K562 (cell line): Measurements from ENCODE around the gene ACVR2B. TPM values are rescaled to one million over a fixed set of nuclear protein-coding genes. Genes with fewer than 3 reads are reported as not detected.

Experiments used
- ATAC-seq: fragments of 200-7000 bp; cut with Tn5 transposase; 3 replicates; pipeline ENCODE4 v1.9.1; 2020; ENCODE audit warnings: moderate library complexity
- Bru-seq: library from RNA; stranded (reverse); fragments of 400-500 nt; gene quantifications from one replicate; lab custom pipeline; 2021; lab: Mats Ljungman, UMichigan
- BruChase-seq, 2 experiments: library from RNA; stranded (reverse); fragments of 400-500 nt; gene quantifications; one replicate each; lab custom pipeline; 2021; lab: Mats Ljungman, UMichigan
- BruUV-seq: library from RNA; stranded (reverse); fragments of 400-500 nt; replicated peaks from 2 replicates; lab custom pipeline; 2021; lab: Mats Ljungman, UMichigan
- CTCF ChIA-PET: fragments of 300-600 bp; formaldehyde crosslinking; extraction: SDS; loops from one replicate; lab custom pipeline; 2021; ENCODE audit warnings: low intra/inter-chr PET ratio; lab: Yijun Ruan, JAX
- POLR2A ChIA-PET: fragments of 300-600, 350-650 bp; sonication (Branson Sonifier 250); formaldehyde crosslinking; extraction: SDS; loops from one replicate; lab custom pipeline; 2021; ENCODE audit warnings: antibody characterized with exemption, inconsistent platforms; lab: Yijun Ruan, JAX
- DNase-seq, 4 experiments: peaks; one replicate each; pipeline versions ENCODE4 v3.0.0 to v3.0.0-alpha.2; 2011 to 2018; ENCODE audit warnings: low spot score in 3 of 4, mixed read lengths in 3 of 4; ENCODE audit errors: extremely low read depth in 1 of 4
- FAIRE-seq: peaks from 2 replicates; lab custom pipeline; 2011; peaks lifted over from hg19 to GRCh38; lab: Jason Lieb, UNC
- H2AFZ ChIP-seq: 2 replicates; pipeline ENCODE4 v1.6.0; 2011; ENCODE audit warnings: low read depth, low read length, control low read depth, inconsistent platforms
- H3K27ac ChIP-seq: fragments of 200-600 bp; 3 replicates; pipeline ENCODE4 v1.8.0; 2011; ENCODE audit warnings: low read depth, mild to moderate bottlenecking, control low read depth, inconsistent platforms, low read length, moderate library complexity, mixed read lengths; ENCODE audit errors: extremely low read depth
- H3K27me3 ChIP-seq, 2 experiments: fragments of 300-600 bp in 1 of 2; 2 replicates in 1 of 2; 3 replicates in 1 of 2; pipeline versions ENCODE4 v1.6.0 to v1.8.0; 2011; ENCODE audit warnings: inconsistent platforms in 2 of 2, low read length in 2 of 2, mild to moderate bottlenecking in 1 of 2, mixed read lengths in 1 of 2, moderate library complexity in 1 of 2; ENCODE audit not compliant: control insufficient read depth in 2 of 2, insufficient read depth in 2 of 2
- H3K36me3 ChIP-seq: fragments of 300-600 bp; 3 replicates; pipeline ENCODE4 v1.8.0; 2011; ENCODE audit warnings: mild to moderate bottlenecking, low read length, inconsistent platforms; ENCODE audit not compliant: control insufficient read depth, insufficient read depth
- H3K4me1 ChIP-seq, 2 experiments: fragments of 200-600 bp in 1 of 2; replicated peaks in 1 of 2; 2 replicates in 1 of 2; 3 replicates in 1 of 2; pipeline versions ENCODE4 v1.5.1 to v1.8.0; 2011; ENCODE audit warnings: inconsistent platforms in 2 of 2, low read length in 2 of 2, mild to moderate bottlenecking in 1 of 2, mixed read lengths in 1 of 2, moderate library complexity in 1 of 2; ENCODE audit not compliant: control insufficient read depth in 2 of 2, insufficient read depth in 2 of 2
- H3K4me2 ChIP-seq: 2 replicates; pipeline ENCODE4 v1.6.1; 2011; ENCODE audit warnings: low read length, control low read depth, inconsistent platforms, mixed read lengths; ENCODE audit not compliant: insufficient read depth
- H3K4me3 ChIP-seq: fragments of 200-600 bp; sonication (generic), shearing (Covaris generic); 2 replicates; pipeline ENCODE4 v1.5.1; 2016; ENCODE audit warnings: control low read depth, inconsistent platforms
- H3K79me2 ChIP-seq: fragments of 200-600 bp; 3 replicates; pipeline ENCODE4 v1.8.0; 2011; ENCODE audit warnings: low read length, inconsistent platforms; ENCODE audit not compliant: control insufficient read depth, insufficient read depth
- H3K9ac ChIP-seq, 2 experiments: 2 replicates each; pipeline versions ENCODE4 v1.6.0 to v1.6.1; 2011; ENCODE audit warnings: low read depth in 2 of 2, low read length in 2 of 2, control low read depth in 1 of 2, inconsistent platforms in 1 of 2, mild to moderate bottlenecking in 1 of 2, mixed read lengths in 1 of 2; ENCODE audit not compliant: insufficient read depth in 1 of 2
- H3K9me1 ChIP-seq: one replicate; pipeline ENCODE4 v1.6.0; 2011; ENCODE audit warnings: inconsistent platforms, mild to moderate bottlenecking, low read length, moderate library complexity; ENCODE audit not compliant: control insufficient read depth, insufficient read depth
- H3K9me3 ChIP-seq: replicated peaks from 2 replicates; pipeline ENCODE4 v1.5.1; 2011; ENCODE audit warnings: low read depth, low read length, inconsistent platforms; ENCODE audit not compliant: control insufficient read depth, insufficient read depth
- H4K20me1 ChIP-seq: replicated peaks from 2 replicates; pipeline ENCODE4 v1.6.1; 2011; ENCODE audit warnings: low read length, inconsistent platforms, mixed read lengths; ENCODE audit not compliant: control insufficient read depth, insufficient read depth
- CCNT2 ChIP-seq: IDR thresholded peaks from 2 replicates; pipeline ENCODE4 v1.6.1; 2011; ENCODE audit warnings: borderline replicate concordance, low read depth, mild to moderate bottlenecking, moderate library complexity, mixed read lengths, low read length; ENCODE audit not compliant: insufficient read length; ENCODE audit errors: extremely low read depth
- FOXP1 ChIP-seq: sonication (generic); formaldehyde crosslinking; IDR thresholded peaks from 2 replicates; pipeline ENCODE4 v1.8.0; 2022; ENCODE audit warnings: mild to moderate bottlenecking, missing genetic modification reagents
- GTF2B ChIP-seq: IDR thresholded peaks from 2 replicates; pipeline ENCODE4 v1.6.1; 2011; ENCODE audit not compliant: insufficient read length; ENCODE audit errors: extremely low read depth
- HNRNPH1 ChIP-seq: fragments of 200-400 bp; formaldehyde crosslinking; optimal IDR thresholded peaks from 2 replicates; pipeline ENCODE3; 2017; ENCODE audit warnings: low read depth, mild to moderate bottlenecking, low read length, moderate library complexity
- PPARD ChIP-seq: fragments of 250-450 bp; sonication (Bioruptor Pico); IDR thresholded peaks from 2 replicates; pipeline ENCODE4 v1.8.0; 2022; ENCODE audit warnings: inconsistent platforms, mild to moderate bottlenecking, moderate library complexity
- SPI1 ChIP-seq: IDR thresholded peaks from 2 replicates; pipeline ENCODE4 v1.6.1; 2011; ENCODE audit warnings: low read depth, low read length, control low read depth, borderline replicate concordance
- ZNF324 ChIP-seq: fragments of 250-450 bp; sonication (Bioruptor Pico); IDR thresholded peaks from 2 replicates; pipeline ENCODE4 v1.4.0; 2020; ENCODE audit warnings: mild to moderate bottlenecking
- ZNF41 ChIP-seq: fragments of 250-450 bp; sonication (Bioruptor Pico); conservative IDR thresholded peaks from 2 replicates; pipeline ENCODE4 v1.4.0; 2020; ENCODE audit warnings: mild to moderate bottlenecking
- ZNF445 ChIP-seq: fragments of 250-450 bp; sonication (Bioruptor Pico); IDR thresholded peaks from 2 replicates; pipeline ENCODE4 v1.4.0; 2020; ENCODE audit warnings: low read depth, mild to moderate bottlenecking, moderate library complexity
- ZNF830 ChIP-seq: fragments of 250-450 bp; sonication (Bioruptor Pico); IDR thresholded peaks from 2 replicates; pipeline ENCODE4 v1.5.0; 2021; ENCODE audit warnings: mild to moderate bottlenecking
- WGBS: fragments of 100-300 bp; shearing (Covaris generic); methylation state at CpG from one replicate; pipeline ENCODE4 v1.1.6; 2016; ENCODE audit warnings: low coverage, mixed read lengths; ENCODE audit not compliant: insufficient coverage; ENCODE audit errors: missing lambda C conversion rate; 5-methylcytosine and 5-hydroxymethylcytosine counted together
- in situ Hi-C: fragments of 300-500 bp; cut with MboI; formaldehyde crosslinking; loops from 4 replicates; pipeline ENCODE4 v1.15.0; 2018; ENCODE audit warnings: inconsistent platforms, mixed read lengths
- intact Hi-C: fragments of 100-400 bp; cut with micrococcal nuclease; formaldehyde crosslinking; loops from 2 replicates; pipeline ENCODE4 v1.14.2; 2022
- long read RNA-seq, 3 experiments: library from polyadenylated mRNA in 2 of 3; library from RNA in 1 of 3; unstranded in 2 of 3; stranded (forward) in 1 of 3; transcript quantifications; one replicate each; pipeline ENCODE4 v2.0.0, GENCODE V29; 2019 to 2022
- polyA minus RNA-seq, 3 experiments: library from RNA; depleted of rRNA, polyadenylated mRNA; stranded (reverse); fragments of >200 nt; gene quantifications; 2 replicates each; pipeline ENCODE4 v1.2.3, GENCODE V29; 2011
- polyA plus RNA-seq, 8 experiments: library from polyadenylated mRNA; depleted of rRNA in 4 of 8; stranded (reverse) in 5 of 8; unstranded in 3 of 8; fragments of >200 nt; fragmentation: Nextera tagmentation in 2 of 8; fragmentation: Illumina TruSeq in 1 of 8; extraction: Ambion mirVana in 2 of 8; extraction: Trizol in 1 of 8; gene quantifications; 2 replicates each; pipeline versions ENCODE4 v1.2.1 to v1.2.3, GENCODE V29; 2011 to 2014; ENCODE audit warnings: inconsistent platforms in 1 of 8, missing spikeins in 1 of 8
- total RNA-seq, 7 experiments: library from RNA; depleted of rRNA in 6 of 7; stranded (reverse); fragments of >200 nt in 6 of 7; fragmentation: Illumina TruSeq in 2 of 7; extraction: Trizol in 2 of 7; gene quantifications; 2 replicates each; pipeline versions ENCODE4 v1.2.1 to v1.2.3, GENCODE V29; 2011 to 2021; ENCODE audit warnings: low replicate concordance in 1 of 7
- TF ChIP-seq, protein P1 (sequence below), 3 experiments: fragments of 200-800 bp in 1 of 3; sonication (Bioruptor generic) in 1 of 3; sonication (generic) in 1 of 3; formaldehyde crosslinking in 1 of 3; IDR thresholded peaks; 2 replicates each; pipeline versions ENCODE4 v1.6.1 to v1.8.0; 2016 to 2022; ENCODE audit warnings: mild to moderate bottlenecking in 2 of 3, missing compliant biosample characterization in 2 of 3, missing genetic modification characterization in 2 of 3, missing genetic modification reagents in 1 of 3

Gene ACVR2B
- total RNA-seq (2011; cell fraction: chromatin; rRNA removed; ENCODE audit: low replicate concordance), result 35.2 and 42.4 TPM in 2 replicates
- 25.3 and 32.5 TPM in 2 replicates for total RNA-seq (2011; cell fraction: nucleolus; rRNA removed)
- total RNA-seq (2011; cell fraction: nucleoplasm; rRNA removed), result 37.7 and 52.2 TPM in 2 replicates
- 10.8 and 11.8 TPM in 2 replicates for total RNA-seq (2014; rRNA removed)
- total RNA-seq (2014; rRNA removed; fragmentation: Illumina TruSeq; extraction: Trizol), result 13.9 and 15.0 TPM in 2 replicates
- total RNA-seq (2015; rRNA removed; fragmentation: Illumina TruSeq; extraction: Trizol), result 7.4 and 7.7 TPM in 2 replicates
- total RNA-seq (2021), result 20.5 and 23.7 TPM in 2 replicates
- 7.1 and 8.8 TPM in 2 replicates for polyA plus RNA-seq (2011; rRNA removed)
- polyA plus RNA-seq (2011; cell fraction: cytosol; rRNA removed), result 6.7 TPM in 2 replicates
- 11.9 and 12.2 TPM in 2 replicates for polyA plus RNA-seq (2011; cell fraction: nucleus; rRNA removed)
- 4.2 and 7.7 TPM in 2 replicates for polyA plus RNA-seq (2012)
- 5.9 and 6.2 TPM in 2 replicates for polyA plus RNA-seq (2014; fragmentation: Illumina TruSeq; extraction: Trizol)
- polyA plus RNA-seq (2014; fragmentation: Nextera tagmentation; extraction: Ambion mirVana), result 1 to 10 TPM; 1.8 to 2.6 TPM
- polyA plus RNA-seq (2014; rRNA removed), result 5.5 and 5.8 TPM in 2 replicates
- polyA minus RNA-seq (2011; rRNA and poly(A)+ RNA removed), result 31.8 and 35.4 TPM in 2 replicates
- 23.3 and 29.4 TPM in 2 replicates for polyA minus RNA-seq (2011; cell fraction: cytosol; rRNA and poly(A)+ RNA removed)
- polyA minus RNA-seq (2011; cell fraction: nucleus; rRNA and poly(A)+ RNA removed), result 13.9 and 18.7 TPM in 2 replicates
- percentile 69 among the genes with signal in this experiment for Bru-seq, nascent RNA
- percentile 77 among the genes with signal in this experiment for BruChase-seq, experiment 1, labeled RNA remaining after a 2-hour chase
- percentile 79 among the genes with signal in this experiment for BruChase-seq, experiment 2, labeled RNA remaining after a 6-hour chase
- long read RNA-seq, experiment 1, full-length matches to known transcripts, result 14 of 32 reads
- long read RNA-seq, experiment 1, partial matches to known transcripts, result 2 of 32 reads
- long read RNA-seq, experiment 1, other reads (novel, unspliced or antisense), result 16 of 32 reads
- long read RNA-seq, experiment 2, full-length matches to known transcripts, result 1 of 8 reads
- long read RNA-seq, experiment 2, partial matches to known transcripts, result 0 of 8 reads
- long read RNA-seq, experiment 2, other reads (novel, unspliced or antisense), result 7 of 8 reads
- long read RNA-seq, experiment 3, full-length matches to known transcripts, result 1 of 1 reads
- long read RNA-seq, experiment 3, partial matches to known transcripts, result 0 of 1 reads
- long read RNA-seq, experiment 3, other reads (novel, unspliced or antisense), result 0 of 1 reads

DNA sequence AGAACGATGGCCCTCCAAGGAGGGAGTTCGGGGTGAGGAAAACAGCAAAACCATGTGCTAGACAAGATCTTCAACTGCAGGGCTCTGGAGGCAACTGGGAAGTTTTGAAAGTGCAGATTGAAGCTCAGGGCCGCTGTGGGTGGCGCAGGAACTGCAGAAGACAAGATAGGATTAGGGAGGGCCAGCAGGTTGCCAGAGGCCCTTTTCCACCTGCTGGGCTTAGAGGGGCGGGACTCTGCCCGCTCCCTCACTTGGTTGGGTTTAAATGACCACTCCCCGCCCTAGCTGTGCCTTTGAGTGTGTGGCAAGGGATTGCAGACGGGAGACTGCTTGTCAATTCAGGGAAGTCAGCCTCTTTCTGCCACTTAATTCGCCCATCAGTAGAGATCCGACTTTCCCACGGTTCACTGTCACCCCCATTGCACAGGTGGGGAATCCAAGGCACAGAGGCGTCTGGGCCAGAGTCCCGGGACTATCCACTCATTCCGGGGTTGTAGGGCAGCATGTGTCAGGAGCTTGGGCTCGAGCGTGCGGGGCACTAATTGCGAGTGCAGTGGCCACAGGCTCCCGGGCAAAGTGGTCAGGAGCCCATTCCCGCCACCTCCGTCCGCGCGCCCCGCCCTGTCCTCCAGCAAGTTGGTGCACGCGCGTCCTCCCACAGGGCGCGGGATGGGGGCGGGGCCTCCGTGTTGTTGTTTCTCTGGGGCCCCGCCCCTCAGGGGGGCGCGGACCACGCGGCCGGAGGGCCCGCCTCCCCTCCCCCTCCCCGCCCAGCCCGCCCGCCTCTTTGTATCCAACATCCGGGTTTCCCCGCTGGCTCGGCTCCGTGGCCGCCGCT is at the start of gene ACVR2B:
TSS of gene ACVR2B (plus strand) at position 816 of the 838 bp plus-strand sequence. CDS start 433 bp downstream, outside the sequence.
- in situ Hi-C loops (no loop called here), intact Hi-C loops (loop anchor here (5.0 kb wide), 1 partner anchor 106 kb away; the partner anchor contains the start of gene XYLB)
- 4% methylated on average over 32 of the region's 48 CpGs for WGBS
- Histone ChIP-seq H3K4me2 (peak within 1 kb of the TSS; percentile 89), H3K27me3 (no peaks in the 10 kb centered on the region), H3K9me1 (peaks cover 5% of the 10 kb centered on the region), H3K4me3 (peak within 1 kb of the TSS; percentile 72), H3K79me2 (peaks cover 39% of the 10 kb centered on the region), H4K20me1 (peaks cover 21% of the 10 kb centered on the region), H3K36me3 (no peaks in the 10 kb centered on the region), H3K27ac (peak within 1 kb of the TSS; percentile 92), H3K9me3 (no peaks in the 10 kb centered on the region), H3K9ac (peak within 1 kb of the TSS; percentile 92 to 98), H3K4me1 (peaks cover 27 to 30% of the 10 kb centered on the region in 2 experiments), H2AFZ (peak within 1 kb of the TSS; percentile 91)
- FAIRE-seq (no peak), DNase-seq (peak; percentile 93 to 99 (median 98)), ATAC-seq (peak; percentile 82)
- ChIA-PET CTCF (no interaction called here), POLR2A (interaction anchor here (1.4 to 1.5 kb wide), 2 partner anchors 9 to 13 kb away, joined by 3 read pairs; no protein-coding TSS in a partner anchor)
- BruUV-seq, result TSS peak; percentile 51
- TF ChIP-seq ZNF41 (no peak), ZNF445 (no peak), HNRNPH1 (no peak), FOXP1 (no peak), GTF2B (no peak), CCNT2 (no peak), ZNF830 (0 out of 2 replicates have a peak, but pooled peaks have one; percentile 52), PPARD (no peak), ZNF324 (CRISPR knock-in tag) (no peak), SPI1 (no peak)
- TF ChIP-seq, protein P1, sequence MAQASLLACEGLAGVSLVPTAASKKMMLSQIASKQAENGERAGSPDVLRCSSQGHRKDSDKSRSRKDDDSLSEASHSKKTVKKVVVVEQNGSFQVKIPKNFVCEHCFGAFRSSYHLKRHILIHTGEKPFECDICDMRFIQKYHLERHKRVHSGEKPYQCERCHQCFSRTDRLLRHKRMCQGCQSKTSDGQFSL (CRISPR knock-in tag; IDR thresholded peaks at IDR 0.05), result no peak
- TF ChIP-seq, protein P1 (tag; IDR thresholded peaks at IDR 0.05), result peak in 1 of 2 experiments; percentile 27; a peak in 1 of 4 replicates
